K562 (cell line): Measurements from ENCODE around the gene DEDD. TPM values are rescaled to one million over a fixed set of nuclear protein-coding genes. Genes with fewer than 3 reads are reported as not detected.
A peak's percentile ranks its signal among the peaks of the same experiment; 100 is the strongest.

Experiments used
- CBX8 ChIP-seq: fragments of 200-600 bp; sonication (generic); IDR thresholded peaks from 2 replicates; pipeline ENCODE4 v1.6.1; 2012; ENCODE audit warnings: borderline replicate concordance, mixed run types, low read depth, mild to moderate bottlenecking, moderate library complexity, mixed read lengths, low read length, control low read depth, inconsistent platforms; ENCODE audit not compliant: poor library complexity, severe bottlenecking; ENCODE audit errors: extremely low read depth
- CEBPB ChIP-seq: fragments of 450-650 bp; IDR thresholded peaks from 2 replicates; pipeline ENCODE4 v1.6.1; 2016; ENCODE audit warnings: missing genetic modification characterization, missing compliant biosample characterization
- CHD1 ChIP-seq: fragments of 200-600 bp; sonication (generic); IDR thresholded peaks from one replicate; pipeline ENCODE4 v1.6.1; 2012; ENCODE audit warnings: mild to moderate bottlenecking, moderate library complexity, low read length, inconsistent platforms
- CREB3 ChIP-seq: fragments of 450-650 bp; conservative IDR thresholded peaks from 2 replicates; pipeline ENCODE4 v1.6.1; 2016; ENCODE audit warnings: missing genetic modification characterization, low read depth, mild to moderate bottlenecking, missing compliant biosample characterization, moderate library complexity
- CREBBP ChIP-seq: IDR thresholded peaks from one replicate; pipeline ENCODE4 v1.6.1; 2012; ENCODE audit warnings: low read depth, mild to moderate bottlenecking, control low read depth, inconsistent platforms, low read length
- FOS ChIP-seq: IDR thresholded peaks from 3 replicates; pipeline ENCODE4 v1.6.1; 2011; ENCODE audit not compliant: insufficient read length; ENCODE audit errors: extremely low read depth
- HIVEP1 ChIP-seq: fragments of 250-450 bp; sonication (Bioruptor Pico); IDR thresholded peaks from 2 replicates; pipeline ENCODE4 v1.4.0; 2020; ENCODE audit warnings: mild to moderate bottlenecking
- HMGN3 ChIP-seq: IDR thresholded peaks from 2 replicates; pipeline ENCODE4 v1.6.1; 2011; ENCODE audit warnings: borderline replicate concordance, low read depth, mild to moderate bottlenecking, mixed read lengths, low read length; ENCODE audit not compliant: insufficient read length; ENCODE audit errors: extremely low read depth
- MAFF ChIP-seq: IDR thresholded peaks from 2 replicates; pipeline ENCODE4 v1.6.1; 2012; ENCODE audit warnings: low read length, improper control_type of control experiment
- MEIS2 ChIP-seq: fragments of 450-650 bp; IDR thresholded peaks from 2 replicates; pipeline ENCODE4 v1.6.1; 2014; ENCODE audit warnings: mild to moderate bottlenecking; ENCODE audit not compliant: partially characterized antibody
- NR2C2 ChIP-seq, 2 experiments: fragments of 200-800 bp in 1 of 2; sonication (Bioruptor generic) in 1 of 2; sonication (generic) in 1 of 2; formaldehyde crosslinking in 1 of 2; IDR thresholded peaks; 2 replicates each; pipeline versions ENCODE4 v1.6.1 to v1.8.0; 2016 to 2022; ENCODE audit warnings: mild to moderate bottlenecking in 1 of 2, missing compliant biosample characterization in 1 of 2, missing genetic modification characterization in 1 of 2, missing genetic modification reagents in 1 of 2
- PHF8 ChIP-seq: fragments of 200-600 bp; sonication (generic); IDR thresholded peaks from 2 replicates; pipeline ENCODE4 v1.6.1; 2012; ENCODE audit warnings: mixed run types, mild to moderate bottlenecking, inconsistent platforms, low read length, moderate library complexity, borderline replicate concordance
- STAT5A ChIP-seq: IDR thresholded peaks from 2 replicates; pipeline ENCODE4 v1.6.1; 2012; ENCODE audit warnings: low read length, inconsistent platforms, borderline replicate concordance
- TCFL5 ChIP-seq: fragments of 250-450 bp; sonication (Bioruptor Pico); conservative IDR thresholded peaks from 2 replicates; pipeline ENCODE4 v1.6.1; 2021; ENCODE audit warnings: mild to moderate bottlenecking, moderate library complexity, matching md5 sums
- ZHX1 ChIP-seq: fragments of 150-350 bp; conservative IDR thresholded peaks from 2 replicates; pipeline ENCODE4 v1.6.1; 2014; ENCODE audit warnings: low read length
- ZNF165 ChIP-seq: fragments of 250-450 bp; sonication (Bioruptor Pico); IDR thresholded peaks from 2 replicates; pipeline ENCODE4 v1.4.0; 2020; ENCODE audit warnings: borderline replicate concordance
- ZNF592 ChIP-seq: fragments of 450-650 bp; IDR thresholded peaks from 2 replicates; pipeline ENCODE4 v1.6.1; 2017; ENCODE audit warnings: antibody characterized with exemption, mild to moderate bottlenecking
- ZNF79 ChIP-seq: fragments of 250-450 bp; sonication (Bioruptor Pico); IDR thresholded peaks from 2 replicates; pipeline ENCODE4 v1.4.0; 2020; ENCODE audit warnings: low read depth, mild to moderate bottlenecking, moderate library complexity
- ZSCAN32 ChIP-seq: fragments of 450-650 bp; formaldehyde crosslinking; IDR thresholded peaks from 2 replicates; pipeline ENCODE4 v1.4.0; 2020; ENCODE audit warnings: mild to moderate bottlenecking, moderate library complexity
- polyA plus RNA-seq, 8 experiments: library from polyadenylated mRNA; depleted of rRNA in 4 of 8; stranded (reverse) in 5 of 8; unstranded in 3 of 8; fragments of >200 nt; fragmentation: Nextera tagmentation in 2 of 8; fragmentation: Illumina TruSeq in 1 of 8; extraction: Ambion mirVana in 2 of 8; extraction: Trizol in 1 of 8; gene quantifications; 2 replicates each; pipeline versions ENCODE4 v1.2.1 to v1.2.3, GENCODE V29; 2011 to 2014; ENCODE audit warnings: inconsistent platforms in 1 of 8, missing spikeins in 1 of 8
- total RNA-seq, 7 experiments: library from RNA; depleted of rRNA in 6 of 7; stranded (reverse); fragments of >200 nt in 6 of 7; fragmentation: Illumina TruSeq in 2 of 7; extraction: Trizol in 2 of 7; gene quantifications; 2 replicates each; pipeline versions ENCODE4 v1.2.1 to v1.2.3, GENCODE V29; 2011 to 2021; ENCODE audit warnings: low replicate concordance in 1 of 7

DEDD gene
- total and polyA plus RNA-seq, 9 of the 15 experiments (the other 6 are each of a cell fraction or from before 2014, with no cell fraction given) = 11.6 to 41.0 (median 16.8) TPM

GRCh38 chr1:161117759-161118581 lies 14.5 kb downstream of the DEDD start, which contains the start of the genes NIT1 and PFDN2 (continued):
- no peak for TF ChIP-seq ZNF592
- no peak for TF ChIP-seq MEIS2
- 0 out of 2 replicates have a peak, but pooled peaks have one; percentile 61 for TF ChIP-seq ZHX1
- no peak for TF ChIP-seq HIVEP1 (CRISPR knock-in tag)
- peak; percentile 39 for TF ChIP-seq CEBPB
- no peak for TF ChIP-seq MAFF
- no peak for TF ChIP-seq STAT5A
- peak; percentile 70 for TF ChIP-seq CHD1
- TF ChIP-seq PHF8 = peak; percentile 98
- no peak for TF ChIP-seq ZSCAN32 (CRISPR knock-in tag)
- no peak for TF ChIP-seq TCFL5 (CRISPR knock-in tag)
- TF ChIP-seq CBX8 = no peak
- TF ChIP-seq CREB3 (tag) = no peak
- no peak for TF ChIP-seq FOS
- TF ChIP-seq CREBBP = no peak
- TF ChIP-seq ZNF79 (CRISPR knock-in tag) = no peak
- peak; percentile 49; the same call in 1 of the 2 replicates for TF ChIP-seq ZNF165 (CRISPR knock-in tag)
- peak; percentile 83 for TF ChIP-seq NR2C2 (CRISPR knock-in tag; IDR thresholded peaks at IDR 0.05)
- peak; percentile 45 for TF ChIP-seq NR2C2 (tag; IDR thresholded peaks at IDR 0.05)
- peak; percentile 85 for TF ChIP-seq HMGN3
